CD4-positive, alpha-beta T cell treated with Interleukin-4 for 4 hours (primary cell): ENCODE data around the gene TEX19.
"Not testable (repeated sequence)": the region's sequence is repeated elsewhere in the genome, so short reads cannot be mapped to it uniquely, and the experiment has no call there.

ENCODE experiments used
- DNase-seq: peaks from one replicate; pipeline ENCODE4 v3.0.0-alpha.2; 2020

Gene TEX19

GRCh38 chr17:82380860-82381702 lies 22.0 kb downstream of the TEX19 start:
- no peak for DNase-seq

GRCh38 chr17:82381703-82382009 lies 22.6 kb downstream of the TEX19 start:
- DNase-seq = not testable (repeated sequence)

- not testable (repeated sequence) for DNase-seq
These were observed 23.3 kb downstream of the TEX19 start for GRCh38 chr17:82382220-82382932.

- no peak for DNase-seq
These were observed 23.8 kb downstream of the TEX19 start for GRCh38 chr17:82382933-82383255.

GRCh38 chr17:82383411-82383810 lies 24.4 kb downstream of the TEX19 start:
- DNase-seq = no peak

GRCh38 chr17:82384051-82384729 lies 25.1 kb downstream of the TEX19 start:
- no peak for DNase-seq

- DNase-seq = no peak
These were observed 25.9 kb downstream of the TEX19 start for GRCh38 chr17:82384730-82385481.

- DNase-seq = no peak
These were observed 26.7 kb downstream of the TEX19 start for GRCh38 chr17:82385559-82386254.

- no peak for DNase-seq
These were observed 27.3 kb downstream of the TEX19 start for GRCh38 chr17:82386255-82386831.

GRCh38 chr17:82386881-82387704 lies 28.0 kb downstream of the TEX19 start:
- no peak for DNase-seq

- DNase-seq = no peak
These were observed 28.7 kb downstream of the TEX19 start for GRCh38 chr17:82387705-82388106.

GRCh38 chr17:82388223-82388921 lies 29.3 kb downstream of the TEX19 start:
- no peak for DNase-seq

GRCh38 chr17:82388922-82389283 lies 29.9 kb downstream of the TEX19 start:
- no peak for DNase-seq

- no peak for DNase-seq
These were observed 30.3 kb downstream of the TEX19 start for GRCh38 chr17:82389379-82389778.

- no peak for DNase-seq
These were observed 31.2 kb downstream of the TEX19 start for GRCh38 chr17:82390015-82390859.

- DNase-seq = no peak
These were observed 31.9 kb downstream of the TEX19 start for GRCh38 chr17:82390860-82391435.

GRCh38 chr17:82391496-82392066 lies 32.5 kb downstream of the TEX19 start:
- no peak for DNase-seq

- DNase-seq = no peak
These were observed 33.3 kb downstream of the TEX19 start for GRCh38 chr17:82392209-82392920.
